Measurements from ENCODE around the gene CT83.

GRCh38 chrX:116417214-116417613 is 45.6 kb downstream of the CT83 start:
- no peak for TF ChIP-seq CTCF (optimal IDR thresholded peaks at IDR 0.05 in 1 of 3, IDR thresholded peaks at IDR 0.05 in 1 of 3, conservative IDR thresholded peaks at IDR 0.05 in 1 of 3; ENCODE audit: extremely low read depth in 1 of 3, insufficient read depth in 2 of 3, low read length in 3 of 3)
- TF ChIP-seq EZH2 (IDR thresholded peaks at IDR 0.05; ENCODE audit: low read length) = no peak

All from keratinocyte (primary cell).